Lung microvascular endothelial cell (primary cell): ENCODE measurements around the gene ZNF319. TPM values are rescaled to one million over a fixed set of nuclear protein-coding genes. Genes with fewer than 3 reads are reported as not detected.

Experiments used
- DNase-seq, 2 donors: peaks; one replicate each; pipeline versions ENCODE4 v3.0.0 to v3.0.0-alpha.2; 2010; ENCODE audit warnings: low read depth in 2 of 2
- total RNA-seq: library from RNA; depleted of rRNA; stranded (reverse); fragments of >200 nt; gene quantifications from 2 replicates; pipeline ENCODE4 v1.2.1, GENCODE V29; 2014

The ZNF319 gene
- total RNA-seq, 1 donor from 2014 or later = 2.4 TPM

- peak in 1 of 2 donors; percentile 55 for DNase-seq
These were observed 22.3 kb upstream of the ZNF319 start for GRCh38 chr16:58022601-58023371.

- peak in 1 of 2 donors; percentile 25 for DNase-seq
These were observed 21.4 kb upstream of the ZNF319 start for GRCh38 chr16:58021661-58022551.

GRCh38 chr16:58020628-58021521 is 20.4 kb upstream of the ZNF319 start:
- peak; percentile 57 to 67 for DNase-seq

- no peak for DNase-seq
These were observed 19.5 kb upstream of the ZNF319 start for GRCh38 chr16:58019866-58020538.

GRCh38 chr16:58018803-58019202 is 18.3 kb upstream of the ZNF319 start:
- DNase-seq = no peak

GRCh38 chr16:58016840-58017446 is 16.5 kb upstream of the ZNF319 start:
- DNase-seq = no peak

- no peak for DNase-seq
These were observed 12.9 kb upstream of the ZNF319 start for GRCh38 chr16:58013201-58013956.

GRCh38 chr16:58012481-58012880 is 12.0 kb upstream of the ZNF319 start:
- DNase-seq = peak in 1 of 2 donors; percentile 38

- peak in 1 of 2 donors; percentile 36 for DNase-seq
These were observed 11.2 kb upstream of the ZNF319 start for GRCh38 chr16:58011652-58012051.

GRCh38 chr16:58010886-58011285 is 10.4 kb upstream of the ZNF319 start:
- no peak for DNase-seq

GRCh38 chr16:58009856-58010416 is 9.5 kb upstream of the ZNF319 start:
- DNase-seq = no peak

GRCh38 chr16:58004736-58005135 is 4.3 kb upstream of the ZNF319 start:
- peak in 1 of 2 donors; percentile 80 for DNase-seq

GRCh38 chr16:58002936-58003335 is 2.5 kb upstream of the ZNF319 start:
- no peak for DNase-seq

GRCh38 chr16:58002416-58002800 is 1.9 kb upstream of the ZNF319 start:
- DNase-seq = no peak

GRCh38 chr16:58001781-58002415 is 1.4 kb upstream of the ZNF319 start:
- no peak for DNase-seq

GRCh38 chr16:58000706-58001676 is 519 bp upstream of the ZNF319 start, which contains the start of gene USB1:
Gene USB1 (plus strand): TSS chr16:58001407. CDS start chr16:58001484, 77 bp downstream.
- DNase-seq = peak; percentile 80 to 85

GRCh38 chr16:57999366-57999970 is 1.0 kb downstream of the ZNF319 start:
- peak; percentile 38 to 48 for DNase-seq
